ENCODE measurements around the gene OSBPL5.

GRCh38 chr11:3154001-3154599, 11.0 kb downstream of the OSBPL5 start:
- no peak for TF ChIP-seq CTCF (IDR thresholded peaks at IDR 0.05; ENCODE audit: low read depth, low read length)
- TF ChIP-seq EZH2phosphoT487 (IDR thresholded peaks at IDR 0.05; ENCODE audit: low read depth), result no peak
